Astrocyte (in vitro differentiated cells and primary cell): Measurements from ENCODE around the gene EGLN2.

Experiments used
- CTCF ChIP-seq: IDR thresholded peaks from 2 replicates; pipeline ENCODE4 v1.5.1; 2011; ENCODE audit warnings: low read depth, mild to moderate bottlenecking, inconsistent platforms, low read length, moderate library complexity; ENCODE audit not compliant: insufficient read depth
- EZH2 ChIP-seq: IDR thresholded peaks from 2 replicates; pipeline ENCODE4 v1.6.1; 2012; ENCODE audit warnings: mild to moderate bottlenecking, low read length, inconsistent platforms; ENCODE audit not compliant: insufficient read depth

- TF ChIP-seq CTCF (no peak), EZH2 (no peak)
Measured at GRCh38 chr19:40750874-40751537, 48.0 kb upstream of the EGLN2 start, which contains the start of gene SNRPA.
